SKM-1 treated with dmso at 0.1 percent for 144 hours (cell line): Measurements from ENCODE around the gene OPALIN.
"Not testable (repeated sequence)": the region's sequence is repeated elsewhere in the genome, so short reads cannot be mapped to it uniquely, and the experiment has no call there.

Source experiments
- DNase-seq: peaks from one replicate; lab custom pipeline; 2025; ENCODE audit not compliant: unreplicated experiment; lab: John Stamatoyannopoulos, UW

OPALIN gene

GRCh38 chr10:96339383-96339782, 19.4 kb downstream of the OPALIN start:
- DNase-seq = no peak

- no peak for DNase-seq
Measured at GRCh38 chr10:96338279-96338925, 20.4 kb downstream of the OPALIN start.

- DNase-seq = no peak
Measured at GRCh38 chr10:96337106-96337505, 21.7 kb downstream of the OPALIN start.

- DNase-seq = no peak
Measured at GRCh38 chr10:96334616-96335526, 23.9 kb downstream of the OPALIN start.

GRCh38 chr10:96333101-96333500, 25.7 kb downstream of the OPALIN start:
- no peak for DNase-seq

- no peak for DNase-seq
Measured at GRCh38 chr10:96327462-96327861, 31.3 kb downstream of the OPALIN start.

- no peak for DNase-seq
Measured at GRCh38 chr10:96325719-96326373, 33.0 kb downstream of the OPALIN start.

- no peak for DNase-seq
Measured at GRCh38 chr10:96324447-96324846, 34.4 kb downstream of the OPALIN start.

GRCh38 chr10:96322275-96322674, 36.5 kb downstream of the OPALIN start:
- DNase-seq = no peak

- no peak for DNase-seq
Measured at GRCh38 chr10:96321822-96322221, 37.0 kb downstream of the OPALIN start.

- DNase-seq = no peak
Measured at GRCh38 chr10:96319754-96320474, 38.9 kb downstream of the OPALIN start.

- no peak for DNase-seq
Measured at GRCh38 chr10:96317067-96317833, 41.6 kb downstream of the OPALIN start.

GRCh38 chr10:96313344-96313743, 45.5 kb downstream of the OPALIN start:
- DNase-seq = no peak

GRCh38 chr10:96311180-96311715, 47.6 kb downstream of the OPALIN start:
- no peak for DNase-seq

- DNase-seq = no peak
Measured at GRCh38 chr10:96310321-96310669, 48.5 kb downstream of the OPALIN start.

GRCh38 chr10:96309628-96310320, 49.0 kb downstream of the OPALIN start:
- no peak for DNase-seq

- not testable (repeated sequence) for DNase-seq
Measured at GRCh38 chr10:96308854-96309253, 49.9 kb downstream of the OPALIN start.

- DNase-seq = no peak
Measured at GRCh38 chr10:96306516-96306915, 52.3 kb downstream of the OPALIN start.

- no peak for DNase-seq
Measured at GRCh38 chr10:96305019-96305418, 53.8 kb downstream of the OPALIN start.

- DNase-seq = no peak
Measured at GRCh38 chr10:96304230-96304629, 54.6 kb downstream of the OPALIN start, which contains the start of gene DNTT. TSS of gene DNTT (plus strand) at chr10:96304434. CDS start at chr10:96304498, 64 bp downstream.
